Endothelial cell (in vitro differentiated cells): ENCODE results near the gene DNAH5. TPM values are rescaled to one million over a fixed set of nuclear protein-coding genes. Genes with fewer than 3 reads are reported as not detected.

Experiments
- DNase-seq: peaks from one replicate; pipeline ENCODE4 v3.0.0; 2021; ENCODE audit warnings: low spot score
- H3K27ac Mint-ChIP-seq: one replicate; pipeline ENCODE4 v1.8.0; 2021; ENCODE audit warnings: mixed read lengths, inconsistent platforms; ENCODE audit not compliant: unreplicated experiment
- H3K27me3 Mint-ChIP-seq: one replicate; pipeline ENCODE4 v1.8.0; 2021; ENCODE audit warnings: mild to moderate bottlenecking, moderate library complexity, mixed read lengths, inconsistent platforms; ENCODE audit not compliant: unreplicated experiment
- H3K36me3 Mint-ChIP-seq: one replicate; pipeline ENCODE4 v1.8.0; 2021; ENCODE audit warnings: mild to moderate bottlenecking, low read depth, mixed read lengths, inconsistent platforms; ENCODE audit not compliant: unreplicated experiment
- H3K4me1 Mint-ChIP-seq: one replicate; pipeline ENCODE4 v1.8.0; 2021; ENCODE audit warnings: mild to moderate bottlenecking, mixed read lengths, inconsistent platforms; ENCODE audit not compliant: unreplicated experiment
- H3K4me3 Mint-ChIP-seq: one replicate; pipeline ENCODE4 v1.8.0; 2021; ENCODE audit warnings: mild to moderate bottlenecking, mixed read lengths, inconsistent platforms; ENCODE audit not compliant: unreplicated experiment
- H3K9me3 Mint-ChIP-seq: one replicate; pipeline ENCODE4 v1.8.0; 2021; ENCODE audit warnings: mixed read lengths, inconsistent platforms; ENCODE audit not compliant: unreplicated experiment
- long read RNA-seq: library from polyadenylated mRNA; unstranded; transcript quantifications from one replicate; pipeline ENCODE4 v2.0.0, GENCODE V29; 2020; ENCODE audit not compliant: unreplicated experiment
- total RNA-seq: library from RNA; stranded (reverse); fragmentation: NEBNext Ultra II Directional; extraction: Animal tissue kit (Norgen Biotek cat#: 25700); gene quantifications from one replicate; pipeline ENCODE4 v1.2.1, GENCODE V29; 2021; ENCODE audit not compliant: unreplicated experiment
- TF ChIP-seq, protein P1 (sequence below): fragments of 200-600 bp; sonication (generic); IDR thresholded peaks from one replicate; pipeline ENCODE4 v1.5.0; 2021; ENCODE audit warnings: antibody characterized with exemption; ENCODE audit not compliant: unreplicated experiment

Gene DNAH5, protein sequence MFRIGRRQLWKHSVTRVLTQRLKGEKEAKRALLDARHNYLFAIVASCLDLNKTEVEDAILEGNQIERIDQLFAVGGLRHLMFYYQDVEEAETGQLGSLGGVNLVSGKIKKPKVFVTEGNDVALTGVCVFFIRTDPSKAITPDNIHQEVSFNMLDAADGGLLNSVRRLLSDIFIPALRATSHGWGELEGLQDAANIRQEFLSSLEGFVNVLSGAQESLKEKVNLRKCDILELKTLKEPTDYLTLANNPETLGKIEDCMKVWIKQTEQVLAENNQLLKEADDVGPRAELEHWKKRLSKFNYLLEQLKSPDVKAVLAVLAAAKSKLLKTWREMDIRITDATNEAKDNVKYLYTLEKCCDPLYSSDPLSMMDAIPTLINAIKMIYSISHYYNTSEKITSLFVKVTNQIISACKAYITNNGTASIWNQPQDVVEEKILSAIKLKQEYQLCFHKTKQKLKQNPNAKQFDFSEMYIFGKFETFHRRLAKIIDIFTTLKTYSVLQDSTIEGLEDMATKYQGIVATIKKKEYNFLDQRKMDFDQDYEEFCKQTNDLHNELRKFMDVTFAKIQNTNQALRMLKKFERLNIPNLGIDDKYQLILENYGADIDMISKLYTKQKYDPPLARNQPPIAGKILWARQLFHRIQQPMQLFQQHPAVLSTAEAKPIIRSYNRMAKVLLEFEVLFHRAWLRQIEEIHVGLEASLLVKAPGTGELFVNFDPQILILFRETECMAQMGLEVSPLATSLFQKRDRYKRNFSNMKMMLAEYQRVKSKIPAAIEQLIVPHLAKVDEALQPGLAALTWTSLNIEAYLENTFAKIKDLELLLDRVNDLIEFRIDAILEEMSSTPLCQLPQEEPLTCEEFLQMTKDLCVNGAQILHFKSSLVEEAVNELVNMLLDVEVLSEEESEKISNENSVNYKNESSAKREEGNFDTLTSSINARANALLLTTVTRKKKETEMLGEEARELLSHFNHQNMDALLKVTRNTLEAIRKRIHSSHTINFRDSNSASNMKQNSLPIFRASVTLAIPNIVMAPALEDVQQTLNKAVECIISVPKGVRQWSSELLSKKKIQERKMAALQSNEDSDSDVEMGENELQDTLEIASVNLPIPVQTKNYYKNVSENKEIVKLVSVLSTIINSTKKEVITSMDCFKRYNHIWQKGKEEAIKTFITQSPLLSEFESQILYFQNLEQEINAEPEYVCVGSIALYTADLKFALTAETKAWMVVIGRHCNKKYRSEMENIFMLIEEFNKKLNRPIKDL (N-terminal part only)
- total RNA-seq: 0.80 TPM
- long read RNA-seq: 0 reads

DNA sequence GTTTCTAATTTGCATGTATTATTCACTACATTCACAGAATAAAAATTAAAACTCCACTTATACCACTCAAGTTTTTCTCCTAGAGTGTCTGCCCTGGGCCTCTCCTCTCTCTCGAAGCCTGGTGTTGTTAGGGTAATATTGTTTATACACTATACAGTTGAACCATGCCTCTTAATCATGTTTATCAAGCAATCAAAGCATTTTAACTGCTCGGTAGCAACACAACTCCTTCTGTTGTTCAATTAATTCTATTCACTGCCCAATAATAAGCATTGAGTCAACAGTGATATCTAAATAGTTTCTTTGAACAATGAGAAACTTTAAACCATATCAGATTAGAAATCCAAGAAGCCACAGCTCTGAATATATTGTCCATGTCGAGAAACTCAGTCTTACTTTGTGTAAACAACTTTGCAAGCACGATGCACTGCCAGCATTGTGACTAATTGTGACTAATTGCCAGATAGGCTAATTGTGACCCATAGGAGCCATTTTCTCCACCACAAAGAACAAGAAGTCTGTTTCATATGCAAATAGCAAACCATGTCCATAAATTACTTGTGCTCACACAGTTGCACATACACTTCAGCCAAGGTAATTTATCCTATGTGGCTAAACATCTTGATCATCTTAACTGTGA lies at the start of gene DNAH5:
DNAH5 (minus strand) TSS at position 129 of the 640 bp plus-strand sequence. CDS start 250 bp downstream, outside the sequence.
- H3K27ac Mint-ChIP-seq: no peak within 1 kb of the TSS
- H3K4me1 Mint-ChIP-seq: peaks cover 4% of the 10 kb centered on the region
- no peaks in the 10 kb centered on the region for H3K9me3 Mint-ChIP-seq
- H3K36me3 Mint-ChIP-seq: no peaks in the 10 kb centered on the region
- no peak for DNase-seq
- peaks cover 6% of the 10 kb centered on the region for H3K27me3 Mint-ChIP-seq
- TF ChIP-seq, protein P1, sequence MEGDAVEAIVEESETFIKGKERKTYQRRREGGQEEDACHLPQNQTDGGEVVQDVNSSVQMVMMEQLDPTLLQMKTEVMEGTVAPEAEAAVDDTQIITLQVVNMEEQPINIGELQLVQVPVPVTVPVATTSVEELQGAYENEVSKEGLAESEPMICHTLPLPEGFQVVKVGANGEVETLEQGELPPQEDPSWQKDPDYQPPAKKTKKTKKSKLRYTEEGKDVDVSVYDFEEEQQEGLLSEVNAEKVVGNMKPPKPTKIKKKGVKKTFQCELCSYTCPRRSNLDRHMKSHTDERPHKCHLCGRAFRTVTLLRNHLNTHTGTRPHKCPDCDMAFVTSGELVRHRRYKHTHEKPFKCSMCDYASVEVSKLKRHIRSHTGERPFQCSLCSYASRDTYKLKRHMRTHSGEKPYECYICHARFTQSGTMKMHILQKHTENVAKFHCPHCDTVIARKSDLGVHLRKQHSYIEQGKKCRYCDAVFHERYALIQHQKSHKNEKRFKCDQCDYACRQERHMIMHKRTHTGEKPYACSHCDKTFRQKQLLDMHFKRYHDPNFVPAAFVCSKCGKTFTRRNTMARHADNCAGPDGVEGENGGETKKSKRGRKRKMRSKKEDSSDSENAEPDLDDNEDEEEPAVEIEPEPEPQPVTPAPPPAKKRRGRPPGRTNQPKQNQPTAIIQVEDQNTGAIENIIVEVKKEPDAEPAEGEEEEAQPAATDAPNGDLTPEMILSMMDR: no peak
- no peak within 1 kb of the TSS for H3K4me3 Mint-ChIP-seq

DNA sequence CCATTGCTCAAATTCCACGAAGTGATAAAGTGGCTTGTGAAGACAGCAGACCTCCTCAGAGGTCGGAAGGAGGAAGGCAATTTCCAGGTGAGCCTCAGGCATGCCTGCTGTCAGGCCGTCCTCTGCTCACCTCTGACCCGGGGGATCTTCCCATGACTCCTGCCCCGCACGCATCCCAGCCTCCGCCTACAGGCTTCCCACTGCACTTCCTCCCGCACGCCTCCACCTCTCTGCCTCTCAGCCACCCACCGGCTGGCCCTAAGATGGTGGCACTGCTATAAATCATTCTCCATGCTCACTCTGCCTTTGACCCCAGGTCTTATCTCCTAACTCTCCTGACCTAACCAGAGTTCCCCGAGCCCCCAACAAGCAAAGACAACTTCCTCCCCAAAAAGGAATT lies 49.4 kb upstream of the DNAH5 start:
- Mint-ChIP-seq H3K27me3 (peaks cover 2% of the 10 kb centered on the region), H3K9me3 (peaks cover 6% of the 10 kb centered on the region), H3K4me3 (no peak overlapping the region), H3K36me3 (no peaks in the 10 kb centered on the region), H3K27ac (no peak overlapping the region), H3K4me1 (no peaks in the 10 kb centered on the region)
- TF ChIP-seq, protein P1: no peak
- no peak for DNase-seq

DNA sequence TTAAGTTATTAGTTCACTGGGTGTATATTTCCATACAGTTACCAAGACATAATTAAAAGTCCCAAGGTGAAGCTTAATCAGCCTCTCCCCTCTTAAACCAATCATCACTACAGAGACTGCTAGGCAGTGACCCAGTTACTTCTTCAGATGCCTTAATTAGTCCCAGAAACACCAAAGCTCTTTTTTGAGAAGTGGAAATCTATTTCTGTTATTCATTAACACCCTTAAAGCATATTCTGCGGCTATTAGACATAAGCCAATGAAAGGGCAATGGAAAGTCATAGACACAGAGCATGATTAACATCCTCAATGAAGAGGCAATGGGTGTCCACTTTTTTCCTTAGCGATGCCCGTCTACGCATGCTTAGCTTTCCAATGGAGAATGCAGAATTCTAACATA lies 48.3 kb upstream of the DNAH5 start:
- H3K4me1 Mint-ChIP-seq: no peaks in the 10 kb centered on the region
- H3K9me3 Mint-ChIP-seq: peaks cover 6% of the 10 kb centered on the region
- DNase-seq: no peak
- no peak overlapping the region for H3K27ac Mint-ChIP-seq
- H3K4me3 Mint-ChIP-seq: no peak overlapping the region
- TF ChIP-seq, protein P1: no peak
- no peaks in the 10 kb centered on the region for H3K36me3 Mint-ChIP-seq
- H3K27me3 Mint-ChIP-seq: peaks cover 2% of the 10 kb centered on the region

DNA sequence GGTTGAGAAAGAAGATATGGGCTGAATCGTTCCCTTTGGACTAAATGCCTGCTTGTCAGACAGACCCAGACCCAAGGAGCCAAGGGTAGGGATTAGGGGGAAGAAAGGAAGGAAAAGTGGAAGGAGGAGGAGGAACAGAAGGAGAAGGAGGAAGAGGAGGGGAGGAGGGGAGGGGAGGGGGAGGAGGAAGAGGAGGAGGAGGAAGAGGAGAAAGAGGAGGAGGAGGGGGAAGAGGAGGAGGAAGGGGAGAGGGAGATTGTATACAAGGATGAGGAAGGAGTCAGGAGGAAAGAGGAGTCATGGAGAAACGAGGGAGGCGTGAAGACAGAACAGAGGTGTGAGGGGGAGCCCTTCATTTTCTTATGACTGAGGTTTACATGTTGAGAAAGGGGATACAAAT lies 46.9 kb upstream of the DNAH5 start:
- Mint-ChIP-seq H3K27me3 (no peaks in the 10 kb centered on the region), H3K4me3 (no peak overlapping the region), H3K4me1 (no peaks in the 10 kb centered on the region), H3K36me3 (no peaks in the 10 kb centered on the region), H3K27ac (no peak overlapping the region), H3K9me3 (no peaks in the 10 kb centered on the region)
- no peak for DNase-seq
- TF ChIP-seq, protein P1: no peak
